Naive B cell (primary cell): ENCODE measurements around the gene RNASE9. TPM values are rescaled to one million over a fixed set of nuclear protein-coding genes. Genes with fewer than 3 reads are reported as not detected.
"Not testable (repeated sequence)": the region's sequence is repeated elsewhere in the genome, so short reads cannot be mapped to it uniquely, and the experiment has no call there.

Experiments
- ATAC-seq, 2 donors: fragments of 150-1000 bp; cut with Tn5 transposase; 2 replicates each; pipeline ENCODE4 v1.10.0; 2021; ENCODE audit warnings: low read depth in 2 of 2, mild to moderate bottlenecking in 2 of 2, moderate library complexity in 2 of 2
- DNase-seq: peaks from one replicate; pipeline ENCODE4 v3.0.0; 2022
- H3K27ac Mint-ChIP-seq, 6 donors: one replicate each; pipeline ENCODE4 v1.8.0; 2020 to 2022; ENCODE audit warnings: mild to moderate bottlenecking in 6 of 6, mixed read lengths in 6 of 6, moderate library complexity in 5 of 6, inconsistent platforms in 2 of 6
- H3K27me3 Mint-ChIP-seq, 3 donors: one replicate each; pipeline ENCODE4 v1.8.0; 2021 to 2022; ENCODE audit warnings: mixed read lengths in 3 of 3, mild to moderate bottlenecking in 1 of 3
- H3K36me3 Mint-ChIP-seq, 2 donors: one replicate each; pipeline ENCODE4 v1.8.0; 2020 to 2022; ENCODE audit warnings: mixed read lengths in 2 of 2, inconsistent platforms in 1 of 2, mild to moderate bottlenecking in 1 of 2
- H3K4me1 Mint-ChIP-seq, 3 donors: one replicate each; pipeline ENCODE4 v1.8.0; 2020 to 2022; ENCODE audit warnings: mixed read lengths in 3 of 3, inconsistent platforms in 1 of 3, mild to moderate bottlenecking in 1 of 3, moderate library complexity in 1 of 3
- H3K4me3 Mint-ChIP-seq, 8 donors: one replicate each; pipeline ENCODE4 v1.8.0; 2020 to 2022; ENCODE audit warnings: mild to moderate bottlenecking in 8 of 8, mixed read lengths in 8 of 8, moderate library complexity in 8 of 8, inconsistent platforms in 2 of 8
- H3K9me3 Mint-ChIP-seq, 7 donors: one replicate each; pipeline ENCODE4 v1.8.0; 2020 to 2022; ENCODE audit warnings: mixed read lengths in 7 of 7, mild to moderate bottlenecking in 5 of 7, inconsistent platforms in 2 of 7, moderate library complexity in 1 of 7
- polyA plus RNA-seq, 6 donors: library from polyadenylated mRNA; unstranded; fragments of 300-500 nt; fragmentation: Illumina TruSeq; gene quantifications; one replicate each; pipeline ENCODE4 v1.2.3, GENCODE V29; 2021; ENCODE audit warnings: low read depth in 6 of 6

Gene RNASE9
- polyA plus RNA-seq, 6 donors from 2014 or later = not detected

DNA sequence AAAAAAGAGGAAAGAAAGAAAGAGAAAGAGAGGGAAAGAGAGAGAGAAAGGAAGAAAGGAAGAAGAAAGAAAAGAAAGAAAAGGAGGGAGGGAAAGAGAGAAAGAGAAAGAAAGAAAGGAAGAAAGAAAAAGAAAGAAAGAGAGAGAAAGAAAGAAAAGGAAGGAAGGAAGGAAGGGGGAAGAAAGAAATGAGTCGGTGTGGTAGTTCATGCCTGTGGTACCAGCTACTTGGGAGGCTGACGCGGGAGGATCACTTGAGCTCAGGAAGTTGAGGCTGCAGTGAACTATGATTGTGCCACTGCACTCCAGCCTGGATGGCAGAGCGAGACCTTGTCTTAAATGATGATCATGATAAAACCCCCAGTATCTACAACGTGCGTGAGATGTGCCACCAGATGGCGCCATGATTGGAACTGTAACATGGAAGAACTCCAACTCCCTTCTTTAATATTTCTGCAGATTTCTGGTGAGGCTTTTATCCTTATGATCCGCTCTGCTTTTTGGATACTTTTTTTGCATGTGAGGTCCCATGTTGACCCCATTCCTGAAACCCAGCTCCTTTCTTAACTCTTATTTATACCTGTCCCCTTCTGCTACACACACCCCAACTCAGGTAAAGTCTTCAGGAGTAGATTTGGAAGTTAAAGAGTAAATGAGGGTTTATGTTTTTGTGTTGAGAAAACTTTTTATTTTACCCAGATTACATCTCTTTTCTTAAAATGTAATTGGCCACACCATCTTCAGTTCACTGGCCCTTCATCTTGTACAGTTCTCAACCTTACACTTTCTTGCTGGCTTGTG, 29.9 kb downstream of the RNASE9 start:
- Mint-ChIP-seq H3K27me3 (peaks cover 4 to 18% (median 9%) of the 10 kb centered on the region in 3 donors), H3K4me3 (peak overlapping the region in 6 of 8 donors; percentile 17 to 80 (median 56)), H3K9me3 (no peaks in the 10 kb centered on the region), H3K27ac (peak overlapping the region in 1 of 6 donors; percentile 62), H3K4me1 (peaks cover 8 to 11% (median 10%) of the 10 kb centered on the region in 3 donors), H3K36me3 (no peaks in the 10 kb centered on the region)
- ATAC-seq (peak; percentile 83 to 92), DNase-seq (peak; percentile 50)

DNA sequence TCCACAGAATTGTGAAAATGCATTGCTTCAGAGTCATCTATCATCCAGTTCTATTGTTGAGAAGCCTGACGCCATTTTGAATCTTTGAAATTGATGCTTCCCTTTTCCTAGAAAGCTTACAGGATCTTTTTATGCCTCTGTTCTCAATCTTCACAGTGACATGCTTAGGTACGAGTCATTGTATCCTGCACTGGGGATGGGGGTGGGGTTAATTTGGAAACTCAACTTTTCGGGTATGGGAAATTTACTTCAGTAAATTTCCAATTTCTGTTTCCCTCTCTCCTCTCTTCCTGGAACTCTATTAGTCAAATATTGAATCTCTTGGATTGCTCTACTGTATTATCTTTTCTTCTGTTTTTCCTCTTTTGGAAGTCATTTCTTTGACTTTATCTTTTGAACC, 31.0 kb downstream of the RNASE9 start:
- DNase-seq = no peak
- H3K36me3 Mint-ChIP-seq = no peaks in the 10 kb centered on the region
- ATAC-seq = no peak
- H3K27ac Mint-ChIP-seq = no peak overlapping the region
- H3K4me3 Mint-ChIP-seq = no peak overlapping the region
- H3K27me3 Mint-ChIP-seq = peaks cover 4 to 18% (median 9%) of the 10 kb centered on the region in 3 donors
- peaks cover 10 to 15% (median 12%) of the 10 kb centered on the region in 3 donors for H3K4me1 Mint-ChIP-seq
- no peaks in the 10 kb centered on the region for H3K9me3 Mint-ChIP-seq

DNA sequence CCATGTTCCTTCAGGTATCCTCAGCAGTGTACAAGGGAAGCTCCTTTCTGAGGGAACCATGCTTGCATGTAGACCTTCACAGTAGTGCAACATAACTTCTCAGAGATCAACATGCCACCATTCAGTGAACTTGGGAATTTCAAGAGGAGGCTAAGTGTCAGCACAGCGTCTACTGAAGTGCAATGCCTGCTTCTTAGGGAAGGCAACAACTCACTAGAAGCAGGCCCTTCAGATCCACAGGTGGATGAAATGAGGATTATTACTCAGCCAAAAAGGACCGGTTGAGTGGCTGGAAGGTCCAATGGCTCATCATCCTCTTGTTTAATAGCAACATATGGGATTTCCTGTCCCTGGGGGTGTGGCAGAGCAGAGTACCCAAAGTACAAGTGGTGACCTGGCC, 36.8 kb downstream of the RNASE9 start:
- Mint-ChIP-seq H3K27me3 (peaks cover 4 to 9% (median 8%) of the 10 kb centered on the region in 3 donors), H3K4me3 (peak overlapping the region in 1 of 8 donors; percentile 30), H3K9me3 (peaks cover 0 to 8% (median 2%) of the 10 kb centered on the region in 7 donors), H3K27ac (no peak overlapping the region), H3K36me3 (no peaks in the 10 kb centered on the region), H3K4me1 (peaks cover 7 to 16% (median 11%) of the 10 kb centered on the region in 3 donors)
- DNase-seq (no peak), ATAC-seq (no peak)

DNA sequence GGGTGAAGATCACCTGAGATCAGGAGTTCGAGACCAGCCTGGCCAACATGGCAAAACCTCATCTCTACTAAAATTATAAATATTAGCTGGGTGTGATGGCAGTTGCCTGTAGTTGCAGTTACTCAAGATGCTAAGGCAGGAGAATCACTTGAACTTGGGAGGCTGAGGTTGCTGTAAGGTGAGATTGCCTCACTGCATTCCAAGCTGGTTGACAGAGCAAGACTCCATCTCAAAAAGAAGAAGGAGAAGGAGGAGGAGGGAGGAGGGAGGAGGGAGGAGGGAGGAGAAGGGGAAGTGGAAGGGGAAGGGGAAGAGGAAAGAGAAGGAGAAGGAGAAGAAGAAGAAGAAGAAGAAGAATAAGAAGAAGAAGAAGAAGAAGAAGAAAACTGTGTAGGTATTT, 38.5 kb downstream of the RNASE9 start:
- ATAC-seq (no peak), DNase-seq (no peak)
- Mint-ChIP-seq H3K27me3 (no peaks in the 10 kb centered on the region), H3K27ac (no peak overlapping the region), H3K4me3 (no peak overlapping the region), H3K4me1 (peaks cover 7 to 13% (median 11%) of the 10 kb centered on the region in 3 donors), H3K9me3 (peaks cover 0 to 8% (median 2%) of the 10 kb centered on the region in 7 donors), H3K36me3 (no peaks in the 10 kb centered on the region)

DNA sequence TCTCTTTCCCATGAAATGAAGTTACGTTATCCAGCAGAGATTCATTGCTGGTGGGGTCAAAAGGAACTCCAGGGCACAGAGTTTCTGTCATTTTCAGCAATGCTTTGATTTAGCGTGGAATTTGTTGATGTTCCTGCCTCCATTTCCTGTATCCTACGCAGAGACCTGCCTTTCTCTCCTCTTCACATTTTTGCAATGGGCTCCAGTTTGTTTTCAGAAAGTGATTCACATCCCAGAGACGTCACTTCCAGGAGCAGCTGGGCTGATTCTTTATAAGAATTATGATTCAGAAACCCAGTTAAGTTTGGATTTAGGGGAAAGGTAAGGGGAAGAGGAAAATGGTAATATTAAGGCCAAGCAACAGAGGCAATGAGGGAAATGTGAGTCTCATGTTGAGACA, 43.9 kb downstream of the RNASE9 start:
- ATAC-seq = no peak
- H3K36me3 Mint-ChIP-seq = no peaks in the 10 kb centered on the region
- H3K27ac Mint-ChIP-seq = no peak overlapping the region
- peaks cover 9 to 15% (median 15%) of the 10 kb centered on the region in 3 donors for H3K4me1 Mint-ChIP-seq
- peaks cover 0 to 8% (median 2%) of the 10 kb centered on the region in 7 donors for H3K9me3 Mint-ChIP-seq
- H3K4me3 Mint-ChIP-seq = no peak overlapping the region
- no peaks in the 10 kb centered on the region for H3K27me3 Mint-ChIP-seq
- DNase-seq = no peak

DNA sequence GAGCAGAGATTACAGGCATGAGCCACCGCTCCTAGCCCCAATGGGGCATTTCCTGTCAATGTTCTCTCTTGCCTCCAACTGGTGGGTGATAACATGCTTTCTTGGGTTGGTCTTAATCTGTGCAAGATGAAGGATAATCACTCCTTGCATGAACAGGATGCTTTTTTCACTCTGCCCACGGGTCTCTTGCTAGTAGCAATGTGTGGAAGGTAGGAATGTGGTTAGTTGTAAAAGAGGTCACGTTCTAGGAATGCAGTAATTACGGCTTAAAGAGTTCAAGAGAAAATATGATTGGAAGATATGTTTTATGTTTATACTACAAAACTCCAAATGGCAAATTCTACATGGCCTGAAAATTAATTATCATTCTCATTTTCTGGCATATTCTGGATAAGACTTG, 45.0 kb downstream of the RNASE9 start:
- no peak for ATAC-seq
- no peak overlapping the region for H3K27ac Mint-ChIP-seq

DNA sequence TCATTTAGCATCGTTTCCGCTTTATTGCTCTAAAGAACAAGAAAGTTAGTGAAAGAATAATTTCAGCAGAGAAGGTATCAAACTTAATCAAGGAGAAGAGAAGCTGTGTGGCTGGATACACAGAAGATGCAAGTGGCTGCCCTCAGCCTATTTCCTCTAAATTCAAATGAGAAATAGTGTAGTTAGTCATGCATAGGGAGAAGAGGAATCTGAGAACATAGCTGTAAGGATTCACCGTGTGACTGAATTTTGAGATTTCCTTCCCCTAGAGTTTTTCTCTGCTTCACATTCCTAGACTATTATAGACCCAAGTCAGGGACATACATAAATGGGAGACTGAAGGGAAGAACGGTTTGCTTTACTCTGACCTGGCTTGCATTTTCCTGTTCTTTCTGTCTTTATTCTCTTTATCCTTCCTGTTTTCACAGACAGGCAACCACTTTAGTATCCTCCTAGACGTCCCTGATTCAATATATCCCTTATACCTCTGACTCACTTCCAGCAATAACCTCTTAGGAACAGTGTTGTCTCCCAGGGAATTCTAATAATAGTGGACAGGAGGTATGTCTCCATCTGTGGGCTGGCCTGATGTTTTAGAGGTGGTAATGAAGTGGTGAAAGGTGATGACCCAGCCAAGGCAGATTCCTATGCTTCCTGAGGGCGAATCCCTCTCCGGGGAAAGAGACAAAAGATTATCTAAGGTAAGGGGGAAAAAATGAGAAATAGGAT, 48.5 kb downstream of the RNASE9 start:
- peak; percentile 70 to 74 for ATAC-seq
- H3K9me3 Mint-ChIP-seq = no peaks in the 10 kb centered on the region

More for the DNA sequence above, 45.0 kb downstream of the RNASE9 start:
- Mint-ChIP-seq H3K36me3 (no peaks in the 10 kb centered on the region), H3K27me3 (no peaks in the 10 kb centered on the region), H3K4me3 (no peak overlapping the region), H3K4me1 (peaks cover 19 to 26% (median 26%) of the 10 kb centered on the region in 3 donors), H3K9me3 (peaks cover 0 to 8% (median 2%) of the 10 kb centered on the region in 7 donors)
- DNase-seq = no peak

DNA sequence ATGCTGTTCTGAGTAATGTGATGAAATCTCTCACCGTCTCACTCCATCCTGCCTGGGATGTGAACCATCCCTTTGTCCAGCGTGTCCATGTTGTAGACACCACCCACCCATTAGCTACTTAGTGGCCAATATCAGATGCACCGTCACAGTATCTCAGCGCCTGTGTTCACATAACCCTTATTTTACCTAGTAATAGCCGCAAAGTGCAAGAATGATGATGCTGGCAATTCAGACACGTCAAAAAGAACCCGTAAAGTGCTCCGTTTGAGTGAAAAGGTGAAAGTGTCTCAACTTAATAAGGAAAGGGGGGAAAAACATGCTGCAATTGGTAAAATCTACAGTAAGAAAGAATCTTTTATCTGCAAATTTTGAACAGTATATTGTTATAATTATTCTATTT, 52.5 kb downstream of the RNASE9 start:
- Mint-ChIP-seq H3K4me3 (peak overlapping the region in 1 of 8 donors; percentile 57), H3K27me3 (no peaks in the 10 kb centered on the region), H3K4me1 (peaks cover 28 to 43% (median 39%) of the 10 kb centered on the region in 3 donors), H3K36me3 (no peaks in the 10 kb centered on the region), H3K27ac (no peak overlapping the region), H3K9me3 (no peaks in the 10 kb centered on the region)
- DNase-seq = no peak
- ATAC-seq = no peak

More for the DNA sequence above, 48.5 kb downstream of the RNASE9 start:
- Mint-ChIP-seq H3K27ac (peak overlapping the region in 3 of 6 donors; percentile 14 to 83 (median 44)), H3K27me3 (no peaks in the 10 kb centered on the region), H3K4me1 (peaks cover 19 to 32% (median 31%) of the 10 kb centered on the region in 3 donors), H3K4me3 (peak overlapping the region in 4 of 8 donors; percentile 16 to 81 (median 28)), H3K36me3 (no peaks in the 10 kb centered on the region)
- no peak for DNase-seq

DNA sequence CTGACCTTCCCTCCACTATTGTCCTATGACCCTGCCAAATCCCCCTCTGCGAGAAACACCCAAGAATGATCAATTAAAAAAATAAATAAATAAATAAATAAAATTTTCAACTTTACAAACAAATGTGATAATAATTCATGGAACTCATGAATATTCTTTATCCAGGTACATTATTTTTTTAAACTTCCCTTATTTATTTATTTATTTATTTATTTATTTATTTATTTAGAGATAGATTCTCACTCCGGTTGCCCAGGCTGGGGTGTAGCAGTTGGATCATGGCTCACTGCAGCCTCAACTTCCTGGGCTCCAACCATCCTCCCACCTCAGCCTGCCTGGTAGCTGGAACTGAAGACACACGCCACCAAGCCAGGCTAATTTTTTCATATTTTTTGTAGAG, 53.3 kb downstream of the RNASE9 start:
- H3K4me1 Mint-ChIP-seq = peaks cover 26 to 34% (median 33%) of the 10 kb centered on the region in 3 donors
- ATAC-seq, H3K36me3 Mint-ChIP-seq, DNase-seq, H3K27ac Mint-ChIP-seq, H3K9me3 Mint-ChIP-seq, H3K27me3 Mint-ChIP-seq, H3K4me3 Mint-ChIP-seq: not testable (repeated sequence)

DNA sequence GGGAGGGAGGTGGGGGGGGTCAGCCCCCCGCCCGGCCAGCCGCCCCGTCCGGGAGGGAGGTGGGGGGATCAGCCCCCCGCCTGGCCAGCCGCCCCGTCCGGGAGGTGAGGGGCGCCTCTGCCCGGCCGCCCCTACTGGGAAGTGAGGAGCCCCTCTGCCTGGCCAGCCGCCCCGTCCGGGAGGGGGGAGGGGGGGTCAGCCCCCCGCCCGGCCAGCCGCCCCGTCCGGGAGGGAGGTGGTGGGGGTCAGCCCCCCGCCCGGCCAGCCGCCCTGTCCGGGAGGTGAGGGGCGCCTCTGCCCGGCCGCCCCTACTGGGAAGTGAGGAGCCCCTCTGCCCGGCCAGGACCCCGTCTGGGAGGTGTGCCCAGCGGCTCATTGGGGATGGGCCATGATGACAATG, 54.1 kb downstream of the RNASE9 start:
- ATAC-seq, H3K4me3 Mint-ChIP-seq, DNase-seq, H3K36me3 Mint-ChIP-seq, H3K27me3 Mint-ChIP-seq, H3K9me3 Mint-ChIP-seq, H3K27ac Mint-ChIP-seq: not testable (repeated sequence)
- H3K4me1 Mint-ChIP-seq = peaks cover 18 to 27% (median 25%) of the 10 kb centered on the region in 3 donors

DNA sequence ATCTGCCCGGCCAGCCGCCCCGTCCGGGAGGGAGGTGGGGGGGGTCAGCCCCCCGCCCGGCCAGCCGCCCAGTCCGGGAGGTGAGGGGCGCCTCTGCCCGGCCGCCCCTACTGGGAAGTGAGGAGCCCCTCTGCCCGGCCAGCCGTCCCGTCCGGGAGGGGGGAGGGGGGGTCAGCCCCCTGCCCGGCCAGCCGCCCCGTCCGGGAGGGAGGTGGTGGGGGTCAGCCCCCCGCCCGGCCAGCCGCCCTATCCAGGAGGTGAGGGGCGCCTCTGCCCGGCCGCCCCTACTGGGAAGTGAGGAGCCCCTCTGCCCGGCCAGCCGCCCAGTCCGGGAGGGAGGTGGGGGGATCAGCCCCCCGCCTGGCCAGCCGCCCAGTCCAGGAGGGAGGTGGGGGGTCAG, 54.6 kb downstream of the RNASE9 start:
- H3K27me3 Mint-ChIP-seq, ATAC-seq, H3K36me3 Mint-ChIP-seq, H3K9me3 Mint-ChIP-seq, H3K4me3 Mint-ChIP-seq, H3K27ac Mint-ChIP-seq, DNase-seq: not testable (repeated sequence)
- peaks cover 14 to 22% (median 20%) of the 10 kb centered on the region in 3 donors for H3K4me1 Mint-ChIP-seq
